ENCODE data around the gene QTRT2. TPM values are rescaled to one million over a fixed set of nuclear protein-coding genes. Genes with fewer than 3 reads are reported as not detected.

QTRT2 gene
- total RNA-seq, 1 donor from 2014 or later = 12.5 TPM

GRCh38 chr3:114112696-114113095 is 56.2 kb downstream of the QTRT2 start:
- no peak for DNase-seq (ENCODE audit: low spot score)
- H3K27ac Mint-ChIP-seq (ENCODE audit: unreplicated experiment) = no peak overlapping the region
- peaks cover 2% of the 10 kb centered on the region for H3K9me3 Mint-ChIP-seq (ENCODE audit: low read depth)
- H3K4me3 Mint-ChIP-seq (ENCODE audit: unreplicated experiment) = no peak overlapping the region
- no peak for TF ChIP-seq CTCF (IDR thresholded peaks at IDR 0.05)
- H3K36me3 Mint-ChIP-seq (ENCODE audit: low read depth) = no peaks in the 10 kb centered on the region
- H3K4me1 Mint-ChIP-seq (ENCODE audit: low read depth) = no peaks in the 10 kb centered on the region
- H3K27me3 Mint-ChIP-seq (ENCODE audit: low read depth) = peaks cover 18% of the 10 kb centered on the region

GRCh38 chr3:114114719-114115118 is 58.2 kb downstream of the QTRT2 start:
- DNase-seq (ENCODE audit: low spot score) = no peak
- Mint-ChIP-seq H3K4me3 (ENCODE audit: unreplicated experiment) (no peak overlapping the region), H3K27me3 (ENCODE audit: low read depth) (peaks cover 13% of the 10 kb centered on the region), H3K27ac (ENCODE audit: unreplicated experiment) (no peak overlapping the region), H3K36me3 (ENCODE audit: low read depth) (no peaks in the 10 kb centered on the region), H3K9me3 (ENCODE audit: low read depth) (peaks cover 2% of the 10 kb centered on the region), H3K4me1 (ENCODE audit: low read depth) (no peaks in the 10 kb centered on the region)
- no peak for TF ChIP-seq CTCF (IDR thresholded peaks at IDR 0.05)

GRCh38 chr3:114115143-114115542 is 58.6 kb downstream of the QTRT2 start:
- H3K4me3 Mint-ChIP-seq (ENCODE audit: unreplicated experiment) = no peak overlapping the region
- peaks cover 9% of the 10 kb centered on the region for H3K27me3 Mint-ChIP-seq (ENCODE audit: low read depth)
- TF ChIP-seq CTCF (IDR thresholded peaks at IDR 0.05) = no peak
- peaks cover 2% of the 10 kb centered on the region for H3K9me3 Mint-ChIP-seq (ENCODE audit: low read depth)
- no peak for DNase-seq (ENCODE audit: low spot score)
- no peak overlapping the region for H3K27ac Mint-ChIP-seq (ENCODE audit: unreplicated experiment)
- no peaks in the 10 kb centered on the region for H3K4me1 Mint-ChIP-seq (ENCODE audit: low read depth)
- H3K36me3 Mint-ChIP-seq (ENCODE audit: low read depth) = no peaks in the 10 kb centered on the region

- no peak for TF ChIP-seq CTCF (IDR thresholded peaks at IDR 0.05)
- Mint-ChIP-seq H3K9me3 (ENCODE audit: low read depth) (peaks cover 2% of the 10 kb centered on the region), H3K36me3 (ENCODE audit: low read depth) (no peaks in the 10 kb centered on the region), H3K27ac (ENCODE audit: unreplicated experiment) (no peak overlapping the region), H3K4me1 (ENCODE audit: low read depth) (peaks cover 4% of the 10 kb centered on the region), H3K4me3 (ENCODE audit: unreplicated experiment) (no peak overlapping the region), H3K27me3 (ENCODE audit: low read depth) (no peaks in the 10 kb centered on the region)
- DNase-seq (ENCODE audit: low spot score) = no peak
Measured at GRCh38 chr3:114119776-114120175, 63.2 kb downstream of the QTRT2 start.

- H3K27ac Mint-ChIP-seq (ENCODE audit: unreplicated experiment) = no peak overlapping the region
- no peaks in the 10 kb centered on the region for H3K36me3 Mint-ChIP-seq (ENCODE audit: low read depth)
- H3K9me3 Mint-ChIP-seq (ENCODE audit: low read depth) = peaks cover 2% of the 10 kb centered on the region
- no peaks in the 10 kb centered on the region for H3K27me3 Mint-ChIP-seq (ENCODE audit: low read depth)
- no peak overlapping the region for H3K4me3 Mint-ChIP-seq (ENCODE audit: unreplicated experiment)
- no peak for TF ChIP-seq CTCF (IDR thresholded peaks at IDR 0.05)
- DNase-seq (ENCODE audit: low spot score) = no peak
- peaks cover 4% of the 10 kb centered on the region for H3K4me1 Mint-ChIP-seq (ENCODE audit: low read depth)
Measured at GRCh38 chr3:114120211-114120610, 63.7 kb downstream of the QTRT2 start.

Data from chondrocyte (in vitro differentiated cells).